Breast epithelium (tissue), 3 donors: ENCODE results near the gene KCND2.

Experiments used
- POLR2A ChIP-seq: fragments of 450-650 bp; IDR thresholded peaks from one replicate; pipeline ENCODE4 v1.6.1; 2016; ENCODE audit warnings: antibody characterized with exemption, mild to moderate bottlenecking, moderate library complexity
- TF ChIP-seq, protein P1 (sequence below), 3 donors: fragments of 450-650 bp; IDR thresholded peaks; one replicate each; pipeline ENCODE4 v1.5.1; 2016 to 2017; ENCODE audit warnings: antibody characterized with exemption in 3 of 3, mild to moderate bottlenecking in 3 of 3, moderate library complexity in 3 of 3

DNA sequence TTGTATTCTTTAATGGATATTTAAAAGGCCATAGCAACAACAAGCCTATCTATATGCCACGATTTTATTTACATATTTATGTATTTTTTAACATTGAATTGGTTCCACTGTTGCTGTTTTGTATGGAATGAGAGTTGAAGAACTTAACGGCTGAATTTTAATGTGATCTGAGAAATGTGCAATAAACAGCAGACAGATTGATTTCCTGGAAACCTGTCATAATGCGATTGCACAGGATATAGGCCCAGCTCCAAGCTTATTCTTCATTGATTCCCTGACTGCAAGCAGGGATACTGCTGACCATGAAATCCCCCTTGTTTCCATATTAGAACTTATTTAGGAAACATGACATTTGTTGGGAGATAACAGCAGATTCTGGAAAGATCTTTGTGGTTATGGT lies 195.6 kb downstream of the KCND2 start:
- TF ChIP-seq, protein P1, sequence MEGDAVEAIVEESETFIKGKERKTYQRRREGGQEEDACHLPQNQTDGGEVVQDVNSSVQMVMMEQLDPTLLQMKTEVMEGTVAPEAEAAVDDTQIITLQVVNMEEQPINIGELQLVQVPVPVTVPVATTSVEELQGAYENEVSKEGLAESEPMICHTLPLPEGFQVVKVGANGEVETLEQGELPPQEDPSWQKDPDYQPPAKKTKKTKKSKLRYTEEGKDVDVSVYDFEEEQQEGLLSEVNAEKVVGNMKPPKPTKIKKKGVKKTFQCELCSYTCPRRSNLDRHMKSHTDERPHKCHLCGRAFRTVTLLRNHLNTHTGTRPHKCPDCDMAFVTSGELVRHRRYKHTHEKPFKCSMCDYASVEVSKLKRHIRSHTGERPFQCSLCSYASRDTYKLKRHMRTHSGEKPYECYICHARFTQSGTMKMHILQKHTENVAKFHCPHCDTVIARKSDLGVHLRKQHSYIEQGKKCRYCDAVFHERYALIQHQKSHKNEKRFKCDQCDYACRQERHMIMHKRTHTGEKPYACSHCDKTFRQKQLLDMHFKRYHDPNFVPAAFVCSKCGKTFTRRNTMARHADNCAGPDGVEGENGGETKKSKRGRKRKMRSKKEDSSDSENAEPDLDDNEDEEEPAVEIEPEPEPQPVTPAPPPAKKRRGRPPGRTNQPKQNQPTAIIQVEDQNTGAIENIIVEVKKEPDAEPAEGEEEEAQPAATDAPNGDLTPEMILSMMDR (IDR thresholded peaks at IDR 0.05): no peak
- no peak for TF ChIP-seq POLR2A
